IMR-90 (cell line): ENCODE results near the gene PRTG.

ENCODE experiments used
- CEBPB ChIP-seq: IDR thresholded peaks from 2 replicates; pipeline ENCODE4 v1.6.1; 2012; ENCODE audit warnings: low read depth, low read length, improper control_type of control experiment
- CHD1 ChIP-seq: IDR thresholded peaks from 2 replicates; pipeline ENCODE4 v1.6.1; 2012; ENCODE audit warnings: low read depth, low read length, improper control_type of control experiment
- CTCF ChIP-seq: conservative IDR thresholded peaks from 2 replicates; pipeline ENCODE4 v1.5.1; 2012; ENCODE audit warnings: mild to moderate bottlenecking, low read depth, low read length, improper control_type of control experiment
- ELK1 ChIP-seq: fragments of 150-350 bp; IDR thresholded peaks from 2 replicates; pipeline ENCODE4 v1.6.1; 2016; ENCODE audit warnings: low read depth, mild to moderate bottlenecking, low read length, moderate library complexity, borderline replicate concordance
- MAFK ChIP-seq: IDR thresholded peaks from 2 replicates; pipeline ENCODE4 v1.6.1; 2012; ENCODE audit warnings: low read depth, low read length, improper control_type of control experiment
- MAZ ChIP-seq: IDR thresholded peaks from 2 replicates; pipeline ENCODE4 v1.6.1; 2012; ENCODE audit warnings: low read depth, mild to moderate bottlenecking, low read length, improper control_type of control experiment, moderate library complexity, borderline replicate concordance
- MXI1 ChIP-seq: IDR thresholded peaks from 2 replicates; pipeline ENCODE4 v1.6.1; 2012; ENCODE audit warnings: low read depth, mild to moderate bottlenecking, low read length, moderate library complexity, borderline replicate concordance
- NFE2L2 ChIP-seq: fragments of 150-350 bp; IDR thresholded peaks from 2 replicates; pipeline ENCODE4 v1.6.1; 2016; ENCODE audit warnings: low read depth, mild to moderate bottlenecking, low read length
- POLR2A ChIP-seq: IDR thresholded peaks from 2 replicates; pipeline ENCODE4 v1.6.1; 2012; ENCODE audit warnings: mild to moderate bottlenecking, low read depth, low read length
- RAD21 ChIP-seq: IDR thresholded peaks from 2 replicates; pipeline ENCODE4 v1.6.1; 2012; ENCODE audit warnings: low read length, improper control_type of control experiment
- RFX5 ChIP-seq: IDR thresholded peaks from 2 replicates; pipeline ENCODE4 v1.8.0; 2012; ENCODE audit warnings: low read depth, mild to moderate bottlenecking, low read length, moderate library complexity
- SMC3 ChIP-seq: fragments of 150-350 bp; IDR thresholded peaks from 2 replicates; pipeline ENCODE4 v1.6.1; 2016; ENCODE audit warnings: low read depth, mild to moderate bottlenecking, antibody characterized with exemption, low read length, moderate library complexity
- USF2 ChIP-seq: fragments of 150-350 bp; IDR thresholded peaks from 2 replicates; pipeline ENCODE4 v1.6.1; 2017; ENCODE audit warnings: mild to moderate bottlenecking, antibody characterized with exemption, low read length, low read depth

- TF ChIP-seq CTCF (no peak), POLR2A (no peak), USF2 (no peak), CEBPB (no peak), MAZ (no peak), MAFK (no peak), SMC3 (no peak), RAD21 (no peak), RFX5 (no peak), CHD1 (no peak), ELK1 (no peak), NFE2L2 (no peak), MXI1 (no peak)
Measured at GRCh38 chr15:55698653-55699052, 44.3 kb downstream of the PRTG start.
